Measurements from ENCODE around the gene GLI1. TPM values are rescaled to one million over a fixed set of nuclear protein-coding genes. Genes with fewer than 3 reads are reported as not detected.

The GLI1 gene
- total and polyA plus RNA-seq, 11 donors = 0.08 to 2.6 (median 0.83) TPM

- Histone ChIP-seq H3K4me1 (peaks cover 0 to 21% (median 11%) of the 10 kb centered on the region in 12 donors), H3K36me3 (no peaks in the 10 kb centered on the region), H3K27ac (no peak overlapping the region), H3K9me3 (peaks cover 0 to 5% (median 0%) of the 10 kb centered on the region in 12 donors), H3K27me3 (no peaks in the 10 kb centered on the region), H3K4me3 (no peak overlapping the region)
- TF ChIP-seq CTCF (IDR thresholded peaks at IDR 0.05) = no peak
- no peak for TF ChIP-seq POLR2A (IDR thresholded peaks at IDR 0.05)
- ATAC-seq (no peak), DNase-seq (no peak)
- WGBS, 4 donors = 84 to 96% (median 89%) methylated on average over 3 of the region's 3 CpGs
- intact Hi-C loops (cut with DNase I) = loop anchor here in 7 of 10 donors (5.0 to 10.0 kb wide), 3 partner anchors 175 to 188 kb away; no protein-coding TSS in a partner anchor
These were observed 9.5 kb upstream of the GLI1 start for GRCh38 chr12:57450057-57450456.

- no peak for ATAC-seq
- H3K36me3 ChIP-seq = no peaks in the 10 kb centered on the region
- peaks cover 0 to 5% (median 0%) of the 10 kb centered on the region in 12 donors for H3K9me3 ChIP-seq
- TF ChIP-seq CTCF (IDR thresholded peaks at IDR 0.05) (no peak), POLR2A (IDR thresholded peaks at IDR 0.05) (no peak)
- WGBS, 4 donors = 79 to 92% (median 85%) methylated on average over 6 of the region's 6 CpGs
- H3K4me3 ChIP-seq = no peak overlapping the region
- intact Hi-C loops (cut with DNase I) = loop anchor here in 7 of 10 donors (5.0 to 10.0 kb wide), 3 partner anchors 173 to 189 kb away; no protein-coding TSS in a partner anchor
- peak overlapping the region in 10 of 12 donors; percentile 8 to 94 (median 77) for H3K27ac ChIP-seq
- DNase-seq = no peak
- peaks cover 0 to 30% (median 12%) of the 10 kb centered on the region in 12 donors for H3K4me1 ChIP-seq
- no peaks in the 10 kb centered on the region for H3K27me3 ChIP-seq
These were observed 8.3 kb upstream of the GLI1 start for GRCh38 chr12:57451233-57451778.

GRCh38 chr12:57452181-57452936 is 7.2 kb upstream of the GLI1 start:
- TF ChIP-seq POLR2A (IDR thresholded peaks at IDR 0.05) (no peak), CTCF (IDR thresholded peaks at IDR 0.05) (no peak)
- Histone ChIP-seq H3K36me3 (no peaks in the 10 kb centered on the region), H3K27me3 (no peaks in the 10 kb centered on the region), H3K27ac (peak overlapping the region; percentile 61 to 96 (median 84)), H3K4me3 (peak overlapping the region in 2 of 12 donors; percentile 19 to 29), H3K9me3 (peaks cover 0 to 5% (median 0%) of the 10 kb centered on the region in 12 donors), H3K4me1 (peaks cover 0 to 31% (median 12%) of the 10 kb centered on the region in 12 donors)
- ATAC-seq = peak; percentile 89 to 93 (median 90)
- intact Hi-C loops (cut with DNase I) = loop anchor here (1.0 to 10.0 kb wide), 9 partner anchors 22 to 240 kb away; partner anchors contain the start of gene R3HDM2 (in 1 of the 10)
- 5 to 14% (median 11%) methylated on average over 9 of the region's 9 CpGs for WGBS, 4 donors
- peak; percentile 76 to 81 (median 77) for DNase-seq
